Lower lobe of right lung (tissue), 2 donors: ENCODE results near the gene LRRIQ1. TPM values are rescaled to one million over a fixed set of nuclear protein-coding genes. Genes with fewer than 3 reads are reported as not detected.

Experiments used
- ATAC-seq, 2 donors: fragments of 200-7000 bp; cut with Tn5 transposase; one replicate each; pipeline ENCODE4 v1.9.1; 2020 to 2022; ENCODE audit warnings: mild to moderate bottlenecking in 2 of 2, moderate library complexity in 2 of 2
- DNase-seq: peaks from one replicate; pipeline ENCODE4 v3.0.0-alpha.2; 2020
- H3K27ac ChIP-seq: fragments of 200-600 bp; one replicate; pipeline ENCODE4 v1.8.0; 2022
- H3K27me3 ChIP-seq: fragments of 200-600 bp; one replicate; pipeline ENCODE4 v1.8.0; 2022; ENCODE audit warnings: low read depth
- H3K36me3 ChIP-seq: fragments of 200-600 bp; one replicate; pipeline ENCODE4 v1.8.0; 2022; ENCODE audit warnings: mild to moderate bottlenecking
- H3K4me1 ChIP-seq: fragments of 200-600 bp; one replicate; pipeline ENCODE4 v1.8.0; 2022
- H3K4me3 ChIP-seq: fragments of 200-600 bp; one replicate; pipeline ENCODE4 v1.8.0; 2022; ENCODE audit warnings: mild to moderate bottlenecking
- H3K9me3 ChIP-seq: fragments of 200-600 bp; one replicate; pipeline ENCODE4 v1.8.0; 2022
- CTCF ChIP-seq: fragments of 200-600 bp; IDR thresholded peaks from one replicate; pipeline ENCODE4 v1.8.0; 2022; ENCODE audit warnings: antibody characterized with exemption, mild to moderate bottlenecking
- intact Hi-C: fragments of 100-400 bp; cut with DNase I; formaldehyde crosslinking; loops from one replicate; pipeline ENCODE4 v1.11.0; 2022
- total RNA-seq: library from RNA; stranded (reverse); fragmentation: NEBNext Ultra II Directional; extraction: Animal tissue kit (Norgen Biotek cat#: 25700); gene quantifications from one replicate; pipeline ENCODE4 v1.2.1, GENCODE V29; 2021
- donor health status: DM: no; HTN: yes; CAD: no; lungs with severe emphysema.

Gene LRRIQ1
- total RNA-seq, 1 donor from 2014 or later, result 10.6 TPM

DNA sequence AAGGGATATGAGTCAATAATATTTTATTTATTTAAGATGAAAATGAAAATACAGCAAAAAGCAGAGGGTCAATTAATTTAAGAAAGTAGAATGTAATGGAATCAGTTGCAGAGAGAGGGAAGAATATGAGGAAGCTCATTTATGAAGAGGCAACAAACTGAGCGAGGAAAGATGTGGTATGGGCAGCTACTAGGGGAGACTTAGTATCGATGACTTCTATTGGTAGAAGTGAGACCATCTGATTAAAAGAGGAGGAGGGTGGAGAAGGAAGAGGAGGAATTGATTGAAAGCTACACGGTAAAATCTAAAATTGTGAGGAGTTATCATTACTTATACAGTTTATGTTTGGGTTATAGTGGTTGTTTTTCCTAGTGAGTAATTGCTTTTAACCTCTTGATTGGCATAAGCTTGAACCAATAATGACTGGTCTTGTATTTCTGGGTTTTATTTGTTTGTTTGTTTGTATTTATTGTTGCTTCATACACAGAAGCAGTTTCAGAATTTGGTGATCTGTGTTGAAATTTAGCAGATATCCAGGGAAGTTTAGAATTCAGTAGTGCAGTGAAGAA is 121.0 kb downstream of the LRRIQ1 start:
- no peaks in the 10 kb centered on the region for H3K36me3 ChIP-seq
- no peaks in the 10 kb centered on the region for H3K9me3 ChIP-seq
- TF ChIP-seq CTCF, result no peak
- H3K4me3 ChIP-seq, result no peak overlapping the region
- intact Hi-C loops, result no loop called here
- no peaks in the 10 kb centered on the region for H3K4me1 ChIP-seq
- no peaks in the 10 kb centered on the region for H3K27me3 ChIP-seq
- no peak for DNase-seq
- no peak for ATAC-seq
- H3K27ac ChIP-seq, result no peak overlapping the region

- no peak for DNase-seq
- intact Hi-C loops, result no loop called here
- TF ChIP-seq CTCF, result no peak
- no peaks in the 10 kb centered on the region for H3K27me3 ChIP-seq
- no peak overlapping the region for H3K4me3 ChIP-seq
- no peaks in the 10 kb centered on the region for H3K9me3 ChIP-seq
- no peaks in the 10 kb centered on the region for H3K4me1 ChIP-seq
- no peak for ATAC-seq
- no peaks in the 10 kb centered on the region for H3K36me3 ChIP-seq
- H3K27ac ChIP-seq, result no peak overlapping the region
Observed at GRCh38 chr12:85163752-85164321, 127.7 kb downstream of the LRRIQ1 start.

GRCh38 chr12:85179680-85180270 is 143.6 kb downstream of the LRRIQ1 start:
- Histone ChIP-seq H3K27ac (no peak overlapping the region), H3K27me3 (no peaks in the 10 kb centered on the region), H3K9me3 (no peaks in the 10 kb centered on the region), H3K4me1 (no peaks in the 10 kb centered on the region), H3K4me3 (no peak overlapping the region), H3K36me3 (no peaks in the 10 kb centered on the region)
- intact Hi-C loops, result no loop called here
- TF ChIP-seq CTCF, result no peak
- DNase-seq (no peak), ATAC-seq (no peak)

DNA sequence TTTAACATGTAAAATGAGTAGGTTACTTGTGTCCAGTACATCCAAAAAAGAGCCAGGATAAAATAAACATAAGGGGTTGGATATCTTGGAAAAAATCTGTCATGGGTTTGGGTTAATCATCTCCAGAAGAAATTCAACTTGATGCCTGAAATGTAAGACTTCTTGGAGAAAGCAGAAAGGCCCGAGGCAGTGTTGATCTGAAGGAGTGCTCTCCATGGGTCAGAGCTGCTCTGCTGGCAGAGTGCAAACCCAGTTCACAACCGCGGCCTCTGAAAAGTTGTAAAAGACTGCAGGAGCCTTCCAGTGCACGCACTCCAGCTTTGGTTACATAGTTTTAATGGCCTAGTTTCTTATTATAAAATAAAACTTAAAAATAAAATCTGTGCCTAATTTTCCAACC is 146.5 kb downstream of the LRRIQ1 start:
- DNase-seq (no peak), ATAC-seq (no peak)
- Histone ChIP-seq H3K4me1 (no peaks in the 10 kb centered on the region), H3K27me3 (no peaks in the 10 kb centered on the region), H3K9me3 (no peaks in the 10 kb centered on the region), H3K27ac (no peak overlapping the region), H3K36me3 (no peaks in the 10 kb centered on the region), H3K4me3 (no peak overlapping the region)
- intact Hi-C loops, result no loop called here
- TF ChIP-seq CTCF, result no peak

DNA sequence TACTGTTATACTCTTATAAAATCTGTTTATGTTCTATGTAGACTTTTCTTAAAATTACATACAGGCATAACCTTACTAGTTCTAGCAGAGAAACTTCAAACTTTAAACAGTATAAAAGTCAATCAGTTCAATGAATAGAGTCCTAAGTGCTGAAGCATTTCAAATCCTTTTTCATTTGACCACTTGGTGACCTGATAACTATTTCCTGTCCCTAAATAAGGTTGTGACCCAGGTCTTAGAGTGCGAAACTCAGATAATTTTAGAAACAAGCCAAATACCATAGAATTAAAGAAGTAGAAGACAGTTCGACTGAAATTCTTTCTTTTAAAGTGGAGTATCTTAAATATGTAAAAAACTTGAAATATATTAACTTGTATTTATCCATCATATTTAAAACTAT is 147.7 kb downstream of the LRRIQ1 start:
- H3K36me3 ChIP-seq, result no peaks in the 10 kb centered on the region
- H3K4me3 ChIP-seq, result no peak overlapping the region
- H3K9me3 ChIP-seq, result no peaks in the 10 kb centered on the region
- no peaks in the 10 kb centered on the region for H3K27me3 ChIP-seq
- DNase-seq (no peak), ATAC-seq (no peak)
- H3K27ac ChIP-seq, result no peak overlapping the region
- intact Hi-C loops, result no loop called here
- no peaks in the 10 kb centered on the region for H3K4me1 ChIP-seq
- no peak for TF ChIP-seq CTCF
